Effector memory CD8-positive, alpha-beta T cell (primary cell): ENCODE measurements around the gene SLC1A7.

Source experiments
- ATAC-seq: fragments of 150-1000 bp; cut with Tn5 transposase; replicated peaks from 2 replicates; pipeline ENCODE4 v1.10.0; 2021; ENCODE audit warnings: mild to moderate bottlenecking, moderate library complexity
- DNase-seq, 3 experiments: peaks; one replicate each; pipeline ENCODE4 v3.0.0; 2021
- H3K27ac Mint-ChIP-seq, 2 donors: one replicate each; pipeline ENCODE4 v1.8.0; 2022; ENCODE audit warnings: mild to moderate bottlenecking in 2 of 2, mixed read lengths in 2 of 2, moderate library complexity in 2 of 2
- H3K27me3 Mint-ChIP-seq, 2 donors: one replicate each; pipeline ENCODE4 v1.8.0; 2022; ENCODE audit warnings: mixed read lengths in 2 of 2
- H3K36me3 Mint-ChIP-seq: one replicate; pipeline ENCODE4 v1.8.0; 2022; ENCODE audit warnings: mild to moderate bottlenecking, moderate library complexity, mixed read lengths; ENCODE audit not compliant: insufficient read depth
- H3K4me1 Mint-ChIP-seq, 2 donors: one replicate each; pipeline ENCODE4 v1.8.0; 2022; ENCODE audit warnings: low read depth in 2 of 2, mixed read lengths in 2 of 2
- H3K4me3 Mint-ChIP-seq, 2 donors: one replicate each; pipeline ENCODE4 v1.8.0; 2022; ENCODE audit warnings: mild to moderate bottlenecking in 2 of 2, mixed read lengths in 2 of 2, moderate library complexity in 2 of 2
- H3K9me3 Mint-ChIP-seq, 2 donors: one replicate each; pipeline ENCODE4 v1.8.0; 2022; ENCODE audit warnings: mixed read lengths in 2 of 2

Gene SLC1A7

GRCh38 chr1:53065391-53065790 is 77.0 kb downstream of the SLC1A7 start:
- H3K4me3 Mint-ChIP-seq: no peak overlapping the region
- DNase-seq (no peak), ATAC-seq (no peak)
- H3K27me3 Mint-ChIP-seq: peaks cover 13 to 48% of the 10 kb centered on the region in 2 donors
- H3K4me1 Mint-ChIP-seq: peaks cover 4 to 7% of the 10 kb centered on the region in 2 donors
- H3K9me3 Mint-ChIP-seq: no peaks in the 10 kb centered on the region
- H3K36me3 Mint-ChIP-seq: no peaks in the 10 kb centered on the region
- no peak overlapping the region for H3K27ac Mint-ChIP-seq

GRCh38 chr1:53063744-53064515 is 78.5 kb downstream of the SLC1A7 start:
- Mint-ChIP-seq H3K4me3 (peak overlapping the region; percentile 67 to 74), H3K9me3 (no peaks in the 10 kb centered on the region), H3K27ac (no peak overlapping the region), H3K27me3 (peaks cover 13 to 48% of the 10 kb centered on the region in 2 donors), H3K4me1 (peaks cover 4 to 7% of the 10 kb centered on the region in 2 donors), H3K36me3 (no peaks in the 10 kb centered on the region)
- DNase-seq (no peak), ATAC-seq (no peak)

GRCh38 chr1:53062708-53063591 is 79.5 kb downstream of the SLC1A7 start:
- H3K27me3 Mint-ChIP-seq: peaks cover 13 to 48% of the 10 kb centered on the region in 2 donors
- DNase-seq (no peak), ATAC-seq (peak; percentile 22)
- H3K9me3 Mint-ChIP-seq: no peaks in the 10 kb centered on the region
- H3K4me3 Mint-ChIP-seq: peak overlapping the region; percentile 73 to 74
- H3K36me3 Mint-ChIP-seq: no peaks in the 10 kb centered on the region
- H3K27ac Mint-ChIP-seq: peak overlapping the region in 1 of 2 donors; percentile 20
- H3K4me1 Mint-ChIP-seq: peaks cover 4 to 7% of the 10 kb centered on the region in 2 donors

GRCh38 chr1:53061859-53062707 is 80.4 kb downstream of the SLC1A7 start, which contains the start of gene PODN:
PODN (plus strand) TSS chr1:53062213; CDS start chr1:53069856, 7,643 bp downstream.
- no peaks in the 10 kb centered on the region for H3K9me3 Mint-ChIP-seq
- H3K36me3 Mint-ChIP-seq: no peaks in the 10 kb centered on the region
- peaks cover 13 to 48% of the 10 kb centered on the region in 2 donors for H3K27me3 Mint-ChIP-seq
- DNase-seq (no peak), ATAC-seq (peak; percentile 59)
- H3K27ac Mint-ChIP-seq: peak within 1 kb of the TSS in 1 of 2 donors; percentile 59
- peaks cover 4 to 7% of the 10 kb centered on the region in 2 donors for H3K4me1 Mint-ChIP-seq
- peak within 1 kb of the TSS; percentile 73 to 74 for H3K4me3 Mint-ChIP-seq

GRCh38 chr1:53061123-53061858 is 81.1 kb downstream of the SLC1A7 start:
- Mint-ChIP-seq H3K36me3 (no peaks in the 10 kb centered on the region), H3K9me3 (no peaks in the 10 kb centered on the region), H3K27ac (peak overlapping the region in 1 of 2 donors; percentile 59), H3K4me3 (peak overlapping the region; percentile 73 to 74), H3K27me3 (peaks cover 13 to 48% of the 10 kb centered on the region in 2 donors), H3K4me1 (peaks cover 4 to 7% of the 10 kb centered on the region in 2 donors)
- DNase-seq: no peak
- ATAC-seq: no peak

GRCh38 chr1:53060579-53060978 is 81.9 kb downstream of the SLC1A7 start:
- no peak for ATAC-seq
- no peaks in the 10 kb centered on the region for H3K9me3 Mint-ChIP-seq

GRCh38 chr1:53057127-53057526 is 85.3 kb downstream of the SLC1A7 start:
- Mint-ChIP-seq H3K27me3 (peaks cover 0 to 13% of the 10 kb centered on the region in 2 donors), H3K36me3 (peaks cover 2% of the 10 kb centered on the region), H3K27ac (no peak overlapping the region), H3K9me3 (no peaks in the 10 kb centered on the region), H3K4me1 (peaks cover 0 to 2% of the 10 kb centered on the region in 2 donors), H3K4me3 (no peak overlapping the region)
- ATAC-seq (no peak), DNase-seq (no peak)

More at GRCh38 chr1:53060579-53060978, 81.9 kb downstream of the SLC1A7 start:
- peak overlapping the region in 1 of 2 donors; percentile 74 for H3K4me3 Mint-ChIP-seq
- DNase-seq: no peak
- H3K4me1 Mint-ChIP-seq: peaks cover 4 to 7% of the 10 kb centered on the region in 2 donors
- no peaks in the 10 kb centered on the region for H3K36me3 Mint-ChIP-seq
- no peak overlapping the region for H3K27ac Mint-ChIP-seq
- H3K27me3 Mint-ChIP-seq: peaks cover 13 to 43% of the 10 kb centered on the region in 2 donors

- Mint-ChIP-seq H3K27me3 (no peaks in the 10 kb centered on the region), H3K4me1 (peaks cover 3 to 6% of the 10 kb centered on the region in 2 donors), H3K36me3 (peaks cover 18% of the 10 kb centered on the region), H3K9me3 (no peaks in the 10 kb centered on the region), H3K4me3 (no peak overlapping the region), H3K27ac (no peak overlapping the region)
- DNase-seq (no peak), ATAC-seq (no peak)
Measured at GRCh38 chr1:53051676-53052075, 90.8 kb downstream of the SLC1A7 start.

GRCh38 chr1:53050310-53050709 is 92.1 kb downstream of the SLC1A7 start:
- ATAC-seq (no peak), DNase-seq (no peak)
- H3K4me3 Mint-ChIP-seq: no peak overlapping the region
- peaks cover 3 to 10% of the 10 kb centered on the region in 2 donors for H3K4me1 Mint-ChIP-seq
- H3K27me3 Mint-ChIP-seq: no peaks in the 10 kb centered on the region
- peaks cover 18% of the 10 kb centered on the region for H3K36me3 Mint-ChIP-seq
- peak overlapping the region in 1 of 2 donors; percentile 7 for H3K27ac Mint-ChIP-seq
- H3K9me3 Mint-ChIP-seq: no peaks in the 10 kb centered on the region

- Mint-ChIP-seq H3K4me3 (no peak overlapping the region), H3K9me3 (no peaks in the 10 kb centered on the region), H3K27ac (no peak overlapping the region), H3K36me3 (peaks cover 18% of the 10 kb centered on the region), H3K27me3 (no peaks in the 10 kb centered on the region), H3K4me1 (peaks cover 3 to 10% of the 10 kb centered on the region in 2 donors)
- no peak for DNase-seq
- no peak for ATAC-seq
Measured at GRCh38 chr1:53049574-53049967, 92.9 kb downstream of the SLC1A7 start.

GRCh38 chr1:53048960-53049573 is 93.4 kb downstream of the SLC1A7 start:
- no peak for DNase-seq
- Mint-ChIP-seq H3K4me1 (peaks cover 3 to 10% of the 10 kb centered on the region in 2 donors), H3K27ac (no peak overlapping the region), H3K4me3 (no peak overlapping the region), H3K36me3 (peaks cover 18% of the 10 kb centered on the region), H3K9me3 (no peaks in the 10 kb centered on the region), H3K27me3 (no peaks in the 10 kb centered on the region)
- ATAC-seq: no peak
